ENCODE measurements around the gene COL23A1.

DNA sequence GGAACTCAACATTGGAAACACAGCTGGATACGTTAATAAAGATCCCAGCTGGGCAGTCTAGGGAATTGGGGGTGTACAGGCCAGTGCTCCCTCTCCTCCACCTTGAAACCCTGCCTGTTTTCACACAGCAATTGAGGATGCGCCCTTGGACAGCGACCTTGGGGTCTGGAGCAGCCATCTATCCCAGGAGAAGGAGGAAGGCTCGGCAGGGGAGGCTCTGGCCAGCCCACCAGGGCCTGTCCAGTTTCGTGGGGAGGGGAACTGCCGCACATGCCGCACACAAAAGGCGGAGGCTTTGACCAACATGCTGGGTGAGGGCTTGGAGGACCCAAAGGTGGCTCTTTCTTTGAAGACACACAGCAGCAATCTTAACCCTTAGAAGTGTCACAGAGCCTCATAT, 1.4 kb downstream of the COL23A1 start:
- TF ChIP-seq POLR2A (IDR thresholded peaks at IDR 0.05; ENCODE audit: low read length) (no peak), GATA1 (IDR thresholded peaks at IDR 0.05; ENCODE audit: low read depth, low read length) (no peak)
